Progenitor cell of endocrine pancreas (in vitro differentiated cells): ENCODE measurements around the gene DOCK6. TPM values are rescaled to one million over a fixed set of nuclear protein-coding genes. Genes with fewer than 3 reads are reported as not detected.

ENCODE experiments used
- DNase-seq: peaks from one replicate; pipeline ENCODE4 v3.0.0; 2021; ENCODE audit warnings: low spot score; ENCODE audit not compliant: unreplicated experiment
- H3K27ac Mint-ChIP-seq: 2 replicates; pipeline ENCODE4 v1.8.0; 2021; ENCODE audit warnings: mild to moderate bottlenecking, moderate library complexity, mixed read lengths
- H3K27me3 Mint-ChIP-seq: 2 replicates; pipeline ENCODE4 v1.8.0; 2021; ENCODE audit warnings: mixed read lengths
- H3K36me3 Mint-ChIP-seq: 2 replicates; pipeline ENCODE4 v1.8.0; 2022; ENCODE audit warnings: mixed read lengths; ENCODE audit not compliant: insufficient read depth
- H3K4me1 Mint-ChIP-seq: 2 replicates; pipeline ENCODE4 v1.8.0; 2021; ENCODE audit warnings: low read depth, mixed read lengths
- H3K4me3 Mint-ChIP-seq: 2 replicates; pipeline ENCODE4 v1.8.0; 2021; ENCODE audit warnings: low read depth, mild to moderate bottlenecking, moderate library complexity, mixed read lengths
- H3K9me3 Mint-ChIP-seq: 2 replicates; pipeline ENCODE4 v1.8.0; 2021; ENCODE audit warnings: low read depth, mixed read lengths
- CTCF ChIP-seq: fragments of 200-600 bp; sonication (generic); IDR thresholded peaks from one replicate; pipeline ENCODE4 v1.5.0; 2021; ENCODE audit warnings: antibody characterized with exemption, mild to moderate bottlenecking; ENCODE audit not compliant: unreplicated experiment
- total RNA-seq: library from RNA; stranded (reverse); gene quantifications from 2 replicates; pipeline ENCODE4 v1.2.1, GENCODE V29; 2021

Gene DOCK6
- total RNA-seq, 1 donor from 2014 or later = 88.0 TPM

GRCh38 chr19:11227195-11227886 lies 35.0 kb downstream of the DOCK6 start:
- H3K4me1 Mint-ChIP-seq = no peaks in the 10 kb centered on the region
- H3K36me3 Mint-ChIP-seq = peaks cover 12% of the 10 kb centered on the region
- H3K27me3 Mint-ChIP-seq = no peaks in the 10 kb centered on the region
- no peak overlapping the region for H3K27ac Mint-ChIP-seq
- peak; percentile 21 for TF ChIP-seq CTCF
- no peak for DNase-seq
- no peak overlapping the region for H3K4me3 Mint-ChIP-seq
- H3K9me3 Mint-ChIP-seq = peaks cover 1% of the 10 kb centered on the region

- Mint-ChIP-seq H3K27ac (no peak overlapping the region), H3K4me3 (no peak overlapping the region), H3K27me3 (no peaks in the 10 kb centered on the region), H3K9me3 (peaks cover 4% of the 10 kb centered on the region), H3K36me3 (peaks cover 18% of the 10 kb centered on the region), H3K4me1 (no peaks in the 10 kb centered on the region)
- TF ChIP-seq CTCF = no peak
- DNase-seq = no peak
Observed at GRCh38 chr19:11226716-11227166, 35.6 kb downstream of the DOCK6 start.

- Mint-ChIP-seq H3K9me3 (peaks cover 13% of the 10 kb centered on the region), H3K4me3 (no peak overlapping the region), H3K36me3 (peaks cover 27% of the 10 kb centered on the region), H3K27me3 (no peaks in the 10 kb centered on the region), H3K4me1 (no peaks in the 10 kb centered on the region), H3K27ac (no peak overlapping the region)
- TF ChIP-seq CTCF = no peak
- no peak for DNase-seq
Observed at GRCh38 chr19:11225815-11226214, 36.5 kb downstream of the DOCK6 start.

GRCh38 chr19:11225172-11225571 lies 37.2 kb downstream of the DOCK6 start:
- H3K27me3 Mint-ChIP-seq = no peaks in the 10 kb centered on the region
- no peaks in the 10 kb centered on the region for H3K4me1 Mint-ChIP-seq
- DNase-seq = no peak
- H3K36me3 Mint-ChIP-seq = peaks cover 31% of the 10 kb centered on the region
- TF ChIP-seq CTCF = no peak
- H3K9me3 Mint-ChIP-seq = peaks cover 18% of the 10 kb centered on the region
- no peak overlapping the region for H3K4me3 Mint-ChIP-seq
- peak overlapping the region; percentile 37 for H3K27ac Mint-ChIP-seq

- peaks cover 32% of the 10 kb centered on the region for H3K36me3 Mint-ChIP-seq
- no peak for DNase-seq
- no peak for TF ChIP-seq CTCF
- no peaks in the 10 kb centered on the region for H3K4me1 Mint-ChIP-seq
- H3K27ac Mint-ChIP-seq = no peak overlapping the region
- H3K9me3 Mint-ChIP-seq = peaks cover 19% of the 10 kb centered on the region
- H3K4me3 Mint-ChIP-seq = no peak overlapping the region
- no peaks in the 10 kb centered on the region for H3K27me3 Mint-ChIP-seq
Observed at GRCh38 chr19:11224429-11224828, 37.9 kb downstream of the DOCK6 start.
